Caco-2 (cell line): Measurements from ENCODE around the gene PCSK5. TPM values are rescaled to one million over a fixed set of nuclear protein-coding genes. Genes with fewer than 3 reads are reported as not detected.

ENCODE experiments used
- BruUV-seq: library from RNA; stranded (reverse); fragments of 400-500 nt; replicated peaks from 2 replicates; lab custom pipeline; 2021; lab: Mats Ljungman, UMichigan
- CTCF ChIA-PET: fragments of 300-600 bp; sonication (Branson Sonifier 250); formaldehyde crosslinking; loops from one replicate; lab custom pipeline; 2022; ENCODE audit warnings: antibody characterized with exemption; lab: Charles Lee
- POLR2A ChIA-PET: fragments of 300-600 bp; sonication (Branson Sonifier 250); formaldehyde crosslinking; loops from one replicate; lab custom pipeline; 2022; ENCODE audit warnings: antibody characterized with exemption; lab: Charles Lee
- DNase-seq, 2 experiments: peaks; one replicate each; pipeline versions ENCODE4 v3.0.0 to v3.0.0-alpha.2; 2020 to 2022
- H3K27me3 ChIP-seq: replicated peaks from 2 replicates; pipeline ENCODE4 v1.6.0; 2011; ENCODE audit warnings: low read length; ENCODE audit not compliant: control insufficient read depth, insufficient read depth
- H3K36me3 ChIP-seq: 2 replicates; pipeline ENCODE4 v1.5.1; 2011; ENCODE audit warnings: low read length; ENCODE audit not compliant: control insufficient read depth, insufficient read depth
- H3K4me1 ChIP-seq: fragments of 250-450 bp; sonication (Bioruptor Pico); 2 replicates; pipeline ENCODE4 v1.5.1; 2020; ENCODE audit warnings: mild to moderate bottlenecking
- H3K4me3 ChIP-seq: 2 replicates; pipeline ENCODE4 v1.5.1; 2011; ENCODE audit warnings: low read depth, mild to moderate bottlenecking, control low read depth, low read length
- H3K9me3 ChIP-seq: fragments of 250-450 bp; sonication (Bioruptor Pico); 2 replicates; pipeline ENCODE4 v1.5.1; 2020; ENCODE audit warnings: mild to moderate bottlenecking, moderate library complexity
- H3K27ac Mint-ChIP-seq: one replicate; pipeline ENCODE4 v1.8.0; 2022; ENCODE audit warnings: mixed read lengths; ENCODE audit not compliant: unreplicated experiment
- H3K27me3 Mint-ChIP-seq: one replicate; pipeline ENCODE4 v1.8.0; 2022; ENCODE audit warnings: mixed read lengths; ENCODE audit not compliant: insufficient read depth, unreplicated experiment
- H3K36me3 Mint-ChIP-seq: one replicate; pipeline ENCODE4 v1.8.0; 2022; ENCODE audit warnings: mild to moderate bottlenecking, mixed read lengths; ENCODE audit not compliant: insufficient read depth, unreplicated experiment
- H3K4me1 Mint-ChIP-seq: one replicate; pipeline ENCODE4 v1.8.0; 2022; ENCODE audit warnings: low read depth, mixed read lengths; ENCODE audit not compliant: unreplicated experiment
- H3K4me3 Mint-ChIP-seq: one replicate; pipeline ENCODE4 v1.8.0; 2022; ENCODE audit warnings: mild to moderate bottlenecking, moderate library complexity, mixed read lengths; ENCODE audit not compliant: unreplicated experiment
- H3K9me3 Mint-ChIP-seq: one replicate; pipeline ENCODE4 v1.8.0; 2022; ENCODE audit warnings: mixed read lengths; ENCODE audit not compliant: unreplicated experiment
- CTCF ChIP-seq, 2 experiments: fragments of 200-600 bp in 1 of 2; IDR thresholded peaks; 1 replicate in 1 of 2; 2 replicates in 1 of 2; pipeline versions ENCODE4 v1.5.1 to v1.8.0; 2011 to 2022; ENCODE audit warnings: antibody characterized with exemption in 1 of 2, control low read depth in 1 of 2, inconsistent platforms in 1 of 2, low read depth in 1 of 2, low read length in 1 of 2, mild to moderate bottlenecking in 1 of 2, moderate library complexity in 1 of 2; ENCODE audit not compliant: insufficient read depth in 1 of 2, severe bottlenecking in 1 of 2, unreplicated experiment in 1 of 2
- intact Hi-C: fragments of 100-400 bp; cut with micrococcal nuclease; formaldehyde crosslinking; loops from one replicate; pipeline ENCODE4 v1.10.0; 2022; ENCODE audit not compliant: unreplicated experiment
- total RNA-seq: library from RNA; stranded (reverse); gene quantifications from 2 replicates; pipeline ENCODE4 v1.2.3, GENCODE V29; 2022

PCSK5 gene
- total RNA-seq, 1 experiment from 2014 or later, result 10.9 TPM

DNA sequence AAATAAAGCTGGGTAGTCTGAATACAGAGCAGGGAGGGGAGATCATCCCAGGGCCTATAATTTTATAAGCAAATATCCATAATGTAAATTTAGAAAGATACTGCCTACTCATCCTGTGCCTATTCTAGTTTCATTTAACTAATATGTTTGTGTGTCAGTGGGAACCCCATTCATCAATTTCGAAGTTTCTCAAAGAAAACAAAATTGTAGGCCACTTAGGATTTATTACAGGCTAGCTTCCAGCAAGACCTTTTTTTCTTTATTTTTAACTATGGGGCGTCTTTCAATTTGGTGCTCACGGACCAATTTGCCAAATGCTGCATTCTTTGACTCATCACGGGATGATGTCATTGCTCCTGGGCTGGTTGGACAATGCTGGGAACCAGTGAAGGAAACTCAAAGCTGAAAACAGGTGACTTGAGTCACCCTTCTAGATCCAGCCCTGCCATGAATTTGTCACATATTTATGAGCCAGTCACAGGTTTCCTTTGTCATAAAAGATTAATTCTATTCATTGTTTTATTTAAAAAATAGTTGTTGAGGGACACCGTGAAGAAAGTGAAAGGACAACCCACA is 13.4 kb downstream of the PCSK5 start:
- CTCF ChIA-PET, result no interaction called here
- TF ChIP-seq CTCF (IDR thresholded peaks at IDR 0.05; ENCODE audit: insufficient read depth in 1 of 2, low read depth in 1 of 2, low read length in 1 of 2, severe bottlenecking in 1 of 2, unreplicated experiment in 1 of 2), result no peak
- H3K36me3 Mint-ChIP-seq, result peaks cover 5% of the 10 kb centered on the region
- intact Hi-C loops, result no loop called here
- peaks cover 5% of the 10 kb centered on the region; the same call in 1 of the 2 replicates for H3K4me1 ChIP-seq
- no peak overlapping the region for H3K27ac Mint-ChIP-seq
- POLR2A ChIA-PET, result no interaction called here
- H3K27me3 ChIP-seq, result no peaks in the 10 kb centered on the region
- H3K36me3 ChIP-seq, result no peaks in the 10 kb centered on the region
- no peak for DNase-seq
- H3K4me3 Mint-ChIP-seq, result no peak overlapping the region
- no peaks in the 10 kb centered on the region for H3K9me3 ChIP-seq
- H3K27me3 Mint-ChIP-seq, result no peaks in the 10 kb centered on the region
- H3K4me3 ChIP-seq, result no peak overlapping the region
- BruUV-seq, result no TSS peak
- H3K4me1 Mint-ChIP-seq, result peaks cover 7% of the 10 kb centered on the region
- H3K9me3 Mint-ChIP-seq, result no peaks in the 10 kb centered on the region

DNA sequence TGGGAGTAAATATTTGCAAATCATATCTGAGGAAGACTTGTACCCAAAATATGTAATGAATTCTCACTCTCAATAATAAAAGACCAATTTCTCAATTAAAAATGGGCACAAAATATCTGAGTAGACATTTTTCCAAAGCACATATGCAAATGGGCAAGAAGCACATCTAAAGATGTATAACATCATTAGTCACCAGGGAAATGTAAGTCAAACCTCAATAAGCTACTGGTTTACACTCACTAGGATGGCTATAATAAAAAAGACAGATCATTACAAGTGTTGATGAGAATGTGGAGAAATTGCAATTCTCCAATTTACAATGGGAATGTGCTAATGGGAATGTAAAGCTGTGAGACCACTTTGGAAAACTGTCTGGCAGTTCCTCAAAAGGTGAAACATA is 13.9 kb downstream of the PCSK5 start:
- Mint-ChIP-seq H3K9me3 (no peaks in the 10 kb centered on the region), H3K4me1 (peaks cover 7% of the 10 kb centered on the region), H3K27me3 (no peaks in the 10 kb centered on the region), H3K36me3 (peaks cover 5% of the 10 kb centered on the region), H3K4me3 (no peak overlapping the region), H3K27ac (no peak overlapping the region)
- intact Hi-C loops, result no loop called here
- BruUV-seq, result no TSS peak
- no peaks in the 10 kb centered on the region for H3K27me3 ChIP-seq
- ChIA-PET POLR2A (no interaction called here), CTCF (no interaction called here)
- TF ChIP-seq CTCF (IDR thresholded peaks at IDR 0.05; ENCODE audit: insufficient read depth in 1 of 2, low read depth in 1 of 2, low read length in 1 of 2, severe bottlenecking in 1 of 2, unreplicated experiment in 1 of 2), result no peak
- DNase-seq, result no peak
- no peaks in the 10 kb centered on the region for H3K9me3 ChIP-seq
- peaks cover 5% of the 10 kb centered on the region; the same call in 1 of the 2 replicates for H3K4me1 ChIP-seq
- no peaks in the 10 kb centered on the region for H3K36me3 ChIP-seq
- no peak overlapping the region for H3K4me3 ChIP-seq

DNA sequence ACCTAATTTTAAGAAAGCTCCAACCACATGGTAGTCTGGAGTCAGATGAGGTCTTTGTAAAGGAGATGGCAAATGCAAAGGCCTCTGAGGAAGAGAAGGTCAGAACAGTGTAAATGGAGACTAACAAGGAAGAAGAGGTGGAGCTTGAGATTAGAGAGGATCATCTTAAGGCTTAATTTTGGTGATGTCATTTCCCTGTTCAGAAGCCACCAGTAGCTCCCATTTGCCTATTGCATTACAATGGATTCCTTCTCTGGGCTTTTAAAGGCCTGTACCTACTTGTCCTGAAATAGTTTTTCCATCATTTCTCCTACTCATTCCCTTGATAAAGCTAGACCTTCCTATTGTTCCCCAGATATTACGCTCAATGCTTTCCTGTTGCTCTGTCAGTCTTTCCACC is 16.1 kb downstream of the PCSK5 start:
- BruUV-seq, result no TSS peak
- H3K9me3 ChIP-seq, result no peaks in the 10 kb centered on the region
- no peak overlapping the region for H3K4me3 ChIP-seq
- DNase-seq, result no peak
- ChIA-PET POLR2A (no interaction called here), CTCF (no interaction called here)
- Mint-ChIP-seq H3K27me3 (no peaks in the 10 kb centered on the region), H3K36me3 (peaks cover 5% of the 10 kb centered on the region), H3K4me1 (peaks cover 7% of the 10 kb centered on the region), H3K4me3 (no peak overlapping the region), H3K9me3 (no peaks in the 10 kb centered on the region), H3K27ac (peak overlapping the region; percentile 51)
- TF ChIP-seq CTCF (IDR thresholded peaks at IDR 0.05; ENCODE audit: insufficient read depth in 1 of 2, low read depth in 1 of 2, low read length in 1 of 2, severe bottlenecking in 1 of 2, unreplicated experiment in 1 of 2), result no peak
- peaks cover 5% of the 10 kb centered on the region; the same call in 1 of the 2 replicates for H3K4me1 ChIP-seq
- intact Hi-C loops, result no loop called here
- no peaks in the 10 kb centered on the region for H3K27me3 ChIP-seq
- H3K36me3 ChIP-seq, result no peaks in the 10 kb centered on the region
